ENCODE results near the gene ACAP1.
"Not testable (repeated sequence)": the region's sequence is repeated elsewhere in the genome, so short reads cannot be mapped to it uniquely, and the experiment has no call there.

The ACAP1 gene

GRCh38 chr17:7356072-7356549, 19.8 kb downstream of the ACAP1 start:
- TF ChIP-seq, protein P1, sequence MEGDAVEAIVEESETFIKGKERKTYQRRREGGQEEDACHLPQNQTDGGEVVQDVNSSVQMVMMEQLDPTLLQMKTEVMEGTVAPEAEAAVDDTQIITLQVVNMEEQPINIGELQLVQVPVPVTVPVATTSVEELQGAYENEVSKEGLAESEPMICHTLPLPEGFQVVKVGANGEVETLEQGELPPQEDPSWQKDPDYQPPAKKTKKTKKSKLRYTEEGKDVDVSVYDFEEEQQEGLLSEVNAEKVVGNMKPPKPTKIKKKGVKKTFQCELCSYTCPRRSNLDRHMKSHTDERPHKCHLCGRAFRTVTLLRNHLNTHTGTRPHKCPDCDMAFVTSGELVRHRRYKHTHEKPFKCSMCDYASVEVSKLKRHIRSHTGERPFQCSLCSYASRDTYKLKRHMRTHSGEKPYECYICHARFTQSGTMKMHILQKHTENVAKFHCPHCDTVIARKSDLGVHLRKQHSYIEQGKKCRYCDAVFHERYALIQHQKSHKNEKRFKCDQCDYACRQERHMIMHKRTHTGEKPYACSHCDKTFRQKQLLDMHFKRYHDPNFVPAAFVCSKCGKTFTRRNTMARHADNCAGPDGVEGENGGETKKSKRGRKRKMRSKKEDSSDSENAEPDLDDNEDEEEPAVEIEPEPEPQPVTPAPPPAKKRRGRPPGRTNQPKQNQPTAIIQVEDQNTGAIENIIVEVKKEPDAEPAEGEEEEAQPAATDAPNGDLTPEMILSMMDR (conservative IDR thresholded peaks at IDR 0.05), result peak; percentile 79
- no peak for TF ChIP-seq ZFX (IDR thresholded peaks at IDR 0.05)
- no peak overlapping the region for H3K27ac ChIP-seq

DNA sequence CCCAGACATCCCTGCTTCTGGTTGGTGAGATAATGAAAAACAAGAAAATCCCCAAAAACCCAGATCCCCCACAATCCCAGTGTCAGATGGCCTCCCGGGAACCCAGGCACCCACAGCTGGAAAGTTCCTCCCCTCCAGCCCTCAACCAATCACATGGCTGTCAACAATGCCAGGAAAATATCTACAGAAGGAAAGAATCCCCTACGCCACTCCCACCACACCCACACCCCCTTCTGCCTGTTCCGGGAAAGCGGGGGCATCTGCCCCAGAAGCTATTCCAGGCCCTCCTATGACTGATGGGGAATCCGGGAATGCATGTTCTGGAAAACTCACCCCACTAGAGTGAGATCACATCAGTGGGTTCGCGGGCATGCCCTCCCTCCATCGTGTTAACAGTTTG, 20.4 kb downstream of the ACAP1 start:
- no peak overlapping the region for H3K27ac ChIP-seq
- TF ChIP-seq ZFX (IDR thresholded peaks at IDR 0.05), result no peak
- TF ChIP-seq, protein P1 (conservative IDR thresholded peaks at IDR 0.05), result no peak

DNA sequence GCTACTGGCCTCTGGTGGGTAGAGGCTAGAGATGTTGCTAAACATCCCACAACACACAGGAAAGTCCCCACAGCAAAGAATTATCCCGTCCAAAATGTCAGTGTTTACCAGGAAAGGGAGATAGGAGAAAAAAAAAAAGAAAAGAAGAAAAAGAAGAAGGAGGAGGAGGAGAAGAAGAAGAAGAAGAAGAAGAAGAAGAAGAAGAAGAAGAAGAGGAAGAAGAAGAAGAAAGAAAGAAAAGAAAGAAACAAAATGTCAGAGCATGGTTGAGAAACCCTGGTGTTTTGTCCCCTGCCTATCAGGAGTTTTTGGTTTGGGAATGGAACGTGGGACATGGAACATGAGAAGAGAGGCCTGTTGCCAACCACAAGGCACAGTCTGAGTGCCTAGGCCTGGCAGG, 21.1 kb downstream of the ACAP1 start:
- TF ChIP-seq ZFX (IDR thresholded peaks at IDR 0.05), result no peak
- TF ChIP-seq, protein P1 (conservative IDR thresholded peaks at IDR 0.05), result no peak

GRCh38 chr17:7361906-7362305, 25.6 kb downstream of the ACAP1 start:
- no peak overlapping the region for H3K27ac ChIP-seq
- no peak for TF ChIP-seq ZFX (IDR thresholded peaks at IDR 0.05)
- TF ChIP-seq, protein P1 (conservative IDR thresholded peaks at IDR 0.05), result no peak

More for the DNA sequence above, 21.1 kb downstream of the ACAP1 start:
- H3K27ac ChIP-seq, result no peak overlapping the region

- no peak for TF ChIP-seq ZFX (IDR thresholded peaks at IDR 0.05)
- TF ChIP-seq, protein P1 (conservative IDR thresholded peaks at IDR 0.05), result no peak
- H3K27ac ChIP-seq, result no peak overlapping the region
Measured at GRCh38 chr17:7363311-7363710, 27.0 kb downstream of the ACAP1 start.

GRCh38 chr17:7365963-7366362, 29.6 kb downstream of the ACAP1 start:
- H3K27ac ChIP-seq, result not testable (repeated sequence)

- no peak overlapping the region for H3K27ac ChIP-seq
- TF ChIP-seq, protein P1 (conservative IDR thresholded peaks at IDR 0.05), result no peak
- TF ChIP-seq ZFX (IDR thresholded peaks at IDR 0.05), result no peak
Measured at GRCh38 chr17:7367083-7367482, 30.8 kb downstream of the ACAP1 start.

DNA sequence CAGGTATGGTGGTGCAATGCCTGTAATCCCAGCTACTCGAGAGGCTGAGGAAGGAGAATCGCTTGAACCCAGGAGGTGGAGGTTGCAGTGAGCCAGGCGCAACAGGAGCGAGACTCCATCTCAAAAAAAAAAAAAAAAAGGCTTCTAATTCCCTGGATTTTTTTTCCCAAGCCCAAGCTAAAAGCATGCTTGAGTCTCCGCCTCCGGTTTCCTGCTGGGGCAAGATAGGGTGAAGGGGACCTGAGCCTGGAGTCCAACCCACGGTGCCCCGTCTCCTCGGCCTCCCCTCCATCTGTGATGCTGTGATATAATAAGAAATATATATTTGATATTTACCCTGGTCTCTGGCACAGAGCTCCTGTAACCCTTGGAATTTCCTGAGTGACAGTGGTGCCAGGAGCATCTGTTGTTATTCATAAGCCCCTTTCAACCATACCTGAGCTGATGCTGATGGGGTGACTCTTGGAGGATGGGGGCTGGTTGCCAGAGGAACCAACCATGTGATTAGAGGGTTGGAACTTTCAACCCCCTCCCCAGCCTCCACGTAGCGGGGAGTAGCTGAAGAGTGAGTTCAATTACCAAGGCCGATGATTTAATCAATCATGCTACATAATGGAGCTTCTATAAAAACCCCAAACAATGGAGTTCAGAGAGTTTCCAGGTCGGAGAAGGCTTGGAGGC, 31.7 kb downstream of the ACAP1 start:
- H3K27ac ChIP-seq, result no peak overlapping the region
- no peak for TF ChIP-seq ZFX (IDR thresholded peaks at IDR 0.05)
- TF ChIP-seq, protein P1 (conservative IDR thresholded peaks at IDR 0.05), result no peak

GRCh38 chr17:7368599-7368994, 32.3 kb downstream of the ACAP1 start:
- H3K27ac ChIP-seq, result not testable (repeated sequence)
